Hepatic stellate cell (primary cell): Measurements from ENCODE around the gene PRPH.

Source experiments
- DNase-seq: peaks from one replicate; pipeline ENCODE4 v3.0.0; 2011; ENCODE audit warnings: low spot score

The PRPH gene

DNA sequence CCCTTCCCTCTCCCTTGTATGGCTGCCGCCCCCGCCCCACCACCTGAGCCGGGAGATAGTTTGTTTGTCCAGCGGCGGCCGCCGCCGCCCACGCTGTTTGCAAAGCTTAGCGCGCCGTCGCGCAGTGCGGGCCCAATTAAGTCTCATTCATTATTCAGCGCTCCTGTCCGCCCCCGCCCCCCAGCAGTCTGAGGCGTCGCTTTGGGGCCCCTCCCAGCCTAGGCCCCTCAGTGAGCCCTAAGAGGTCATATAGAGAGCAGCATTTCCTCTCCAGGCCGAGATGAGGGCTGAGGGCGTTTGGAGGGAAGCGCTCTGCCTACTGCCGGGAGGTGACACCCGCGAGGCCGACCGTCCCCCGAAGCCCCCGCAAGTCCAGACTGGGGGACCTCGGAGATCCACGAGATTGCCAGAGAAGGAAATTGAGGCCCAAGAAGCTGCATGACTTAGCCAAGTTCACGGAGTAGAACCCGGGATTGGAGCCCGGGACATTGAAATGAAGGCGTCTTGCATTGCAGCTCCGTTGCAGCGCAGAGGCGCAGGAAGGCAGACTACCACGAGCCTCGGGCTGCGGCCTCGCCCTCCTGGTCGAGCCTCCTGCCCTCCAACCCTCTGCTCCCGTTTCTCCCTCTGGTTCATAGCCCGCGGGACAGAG, 51.8 kb downstream of the PRPH start, which contains the start of gene DNAJC22:
TSS of gene DNAJC22 (plus strand) at position 230 of the 652 bp plus-strand sequence. CDS start 1,985 bp downstream, outside the sequence.
- no peak for DNase-seq

DNA sequence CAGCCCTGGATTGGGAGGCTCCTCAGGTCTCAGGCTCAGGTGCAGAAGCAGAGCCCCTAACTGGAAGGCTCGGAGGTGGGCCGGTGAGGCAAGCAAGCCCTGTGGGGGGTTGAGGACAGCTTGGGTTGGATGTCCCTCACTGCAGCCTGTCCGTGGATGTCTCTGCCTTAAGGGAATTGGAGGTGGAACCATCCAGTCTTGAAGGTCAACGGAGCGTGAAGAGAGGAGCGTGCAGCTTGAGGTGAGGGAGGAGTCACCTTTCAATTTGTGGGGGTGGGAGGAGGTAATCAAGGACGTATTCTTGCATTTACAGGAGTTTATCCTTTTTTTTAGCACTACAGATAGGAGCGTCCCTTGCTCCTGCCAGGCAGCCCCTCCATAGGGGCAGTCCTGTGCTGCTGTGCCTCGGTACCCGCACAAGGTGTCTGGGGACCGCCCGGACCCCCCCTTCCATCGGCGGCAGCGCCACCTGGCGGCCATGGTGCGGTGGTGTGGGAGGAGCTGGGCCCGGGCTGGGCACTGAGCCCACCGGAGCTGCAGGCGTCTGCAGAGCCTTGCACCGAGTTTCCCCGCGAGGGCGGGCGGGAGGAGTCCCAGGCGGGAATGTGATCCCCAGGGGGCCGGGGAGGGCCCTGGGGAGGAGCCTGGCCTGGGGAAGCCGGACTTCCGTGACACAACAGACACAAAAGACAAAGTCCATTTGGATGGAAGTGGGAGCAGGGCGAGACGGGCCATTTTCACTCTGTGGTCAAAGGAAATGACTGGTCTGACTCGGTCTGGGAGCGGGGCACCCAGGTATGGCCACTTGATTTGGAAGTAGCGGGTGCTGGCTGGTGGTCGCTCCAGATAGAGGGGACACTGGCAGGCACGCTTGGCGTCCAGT, 52.6 kb downstream of the PRPH start:
- peak; percentile 96 for DNase-seq
